ENCODE results near the gene LMTK2. TPM values are rescaled to one million over a fixed set of nuclear protein-coding genes. Genes with fewer than 3 reads are reported as not detected.

The LMTK2 gene
- total RNA-seq, 1 experiment from 2014 or later, result 17.8 TPM

GRCh38 chr7:98189559-98189958, 82.9 kb downstream of the LMTK2 start (continued):
- TF ChIP-seq REST (IDR thresholded peaks at IDR 0.05; ENCODE audit: low read depth) (no peak), EGR1 (IDR thresholded peaks at IDR 0.05; ENCODE audit: low read depth) (no peak), POLR2A (IDR thresholded peaks at IDR 0.05; ENCODE audit: borderline replicate concordance, extremely low read depth, insufficient read depth, insufficient read length) (no peak), ZFX (IDR thresholded peaks at IDR 0.05) (no peak), RAD21 (IDR thresholded peaks at IDR 0.05; ENCODE audit: low read depth) (no peak), CTCF (IDR thresholded peaks at IDR 0.05 in 2 of 3, conservative IDR thresholded peaks at IDR 0.05 in 1 of 3; ENCODE audit: borderline replicate concordance in 1 of 3, insufficient read depth in 1 of 3, low read depth in 2 of 3, low read length in 2 of 3) (no peak), MAX (IDR thresholded peaks at IDR 0.05) (no peak)

- no peaks in the 10 kb centered on the region for H3K27me3 ChIP-seq (ENCODE audit: insufficient read depth, low read length)
- intact Hi-C loops (cut with micrococcal nuclease), result no loop called here
- CTCF ChIA-PET, result no interaction called here
- RAD21 ChIA-PET (ENCODE audit: low non-redundant PET in 1 of 2, low total read pairs in 2 of 2, uncharacterized antibody in 2 of 2, unreplicated experiment in 2 of 2), result no interaction called here
- DNase-seq (ENCODE audit: low read depth, low spot score) (no peak), ATAC-seq (no peak)
- no peaks in the 10 kb centered on the region for H3K9me3 ChIP-seq (ENCODE audit: control insufficient read depth in 1 of 2, insufficient read depth in 1 of 2, low read depth in 1 of 2, low read length in 2 of 2)
- TF ChIP-seq POLR2A (IDR thresholded peaks at IDR 0.05; ENCODE audit: borderline replicate concordance, extremely low read depth, insufficient read depth, insufficient read length) (no peak), JUND (IDR thresholded peaks at IDR 0.05) (no peak), EZH2 (IDR thresholded peaks at IDR 0.05) (no peak), SRF (IDR thresholded peaks at IDR 0.05; ENCODE audit: low read depth) (no peak), POLR2AphosphoS5 (IDR thresholded peaks at IDR 0.05; ENCODE audit: low read depth, low read length) (no peak), SIN3A (IDR thresholded peaks at IDR 0.05; ENCODE audit: low read depth) (no peak)
- H3K4me1 ChIP-seq (ENCODE audit: control insufficient read depth in 1 of 2, insufficient read depth in 2 of 2, low read length in 2 of 2), result no peaks in the 10 kb centered on the region
- no peaks in the 10 kb centered on the region for H3K9me2 ChIP-seq (ENCODE audit: insufficient read depth)
- POLR2A ChIA-PET, result no interaction called here
- BruUV-seq (replicated peaks), result TSS peak; percentile 23
- H3K27ac ChIP-seq (ENCODE audit: low read depth, low read length), result no peak overlapping the region
- peaks cover 2% of the 10 kb centered on the region; the same call in 1 of the 2 replicates for H4K20me1 ChIP-seq (ENCODE audit: insufficient read depth)
- H3K36me3 ChIP-seq (ENCODE audit: control insufficient read depth in 1 of 2, insufficient read depth in 2 of 2, low read length in 2 of 2), result peaks cover 0 to 4% of the 10 kb centered on the region in 2 experiments; a peak in 1 of 4 replicates
- no peak overlapping the region for H3K4me3 ChIP-seq (replicated peaks in 1 of 2; ENCODE audit: low read depth in 1 of 2, low read length in 2 of 2)
- no peak overlapping the region for H3K9ac ChIP-seq (ENCODE audit: low read length)
- H3K79me2 ChIP-seq (ENCODE audit: insufficient read depth, low read length), result no peaks in the 10 kb centered on the region
- H3K4me2 ChIP-seq (ENCODE audit: low read length), result no peak overlapping the region
- H2AFZ ChIP-seq (ENCODE audit: low read depth, low read length, poor library complexity, severe bottlenecking), result no peak overlapping the region
Observed at GRCh38 chr7:98191668-98192431, 85.2 kb downstream of the LMTK2 start.

Measured in HCT116 (cell line).